HG03196 (cell line): Measurements from ENCODE around the gene HOXA11.

Source experiments
- ATAC-seq: cut with Tn5 transposase; IDR thresholded peaks from one replicate; pipeline ENCODE4 v1.9.1; 2021; ENCODE audit not compliant: unreplicated experiment

Gene HOXA11

GRCh38 chr7:27159266-27160144, 25.5 kb downstream of the HOXA11 start:
- no peak for ATAC-seq

DNA sequence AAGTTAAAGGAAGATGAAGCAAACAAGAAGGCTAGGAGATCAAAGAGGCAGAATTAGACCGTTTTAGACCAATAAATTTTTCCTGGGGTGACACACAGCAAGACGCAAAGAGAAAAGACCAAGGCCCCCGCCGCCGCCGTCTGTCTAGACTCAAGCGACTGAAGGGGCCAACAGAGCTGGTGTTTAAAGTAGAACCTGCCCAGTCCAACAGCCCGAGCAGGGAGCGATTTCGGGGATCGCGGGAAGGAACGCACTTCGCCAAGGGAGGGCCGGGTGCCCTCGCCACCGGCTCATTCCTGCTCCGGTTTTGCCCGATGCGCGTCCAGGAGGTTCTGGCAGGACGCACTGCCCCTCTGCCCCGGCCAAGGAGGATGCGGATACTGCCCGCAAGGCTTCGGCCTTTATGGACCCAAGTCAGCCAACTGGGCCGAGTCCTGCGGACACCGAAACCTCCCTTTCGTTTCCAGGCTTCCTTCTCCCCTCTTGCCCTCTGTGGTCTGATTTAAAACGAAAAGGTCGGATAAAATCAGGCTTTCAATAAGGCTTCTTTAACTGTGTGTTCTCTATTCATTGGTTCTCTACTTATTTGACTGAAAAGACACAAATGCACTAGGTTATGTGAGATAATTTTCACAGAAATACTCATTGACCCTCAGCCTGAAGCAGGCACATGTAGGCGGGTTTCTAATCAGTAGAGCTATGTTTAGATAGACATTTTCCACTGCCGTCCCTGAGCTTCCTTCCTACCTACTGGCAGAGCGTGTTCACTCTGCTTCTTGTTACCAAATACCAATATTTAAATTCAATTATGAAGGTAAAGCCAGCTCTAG, 26.4 kb downstream of the HOXA11 start:
- ATAC-seq = no peak

- ATAC-seq = no peak
These were observed 27.2 kb downstream of the HOXA11 start for GRCh38 chr7:27157702-27158431.

DNA sequence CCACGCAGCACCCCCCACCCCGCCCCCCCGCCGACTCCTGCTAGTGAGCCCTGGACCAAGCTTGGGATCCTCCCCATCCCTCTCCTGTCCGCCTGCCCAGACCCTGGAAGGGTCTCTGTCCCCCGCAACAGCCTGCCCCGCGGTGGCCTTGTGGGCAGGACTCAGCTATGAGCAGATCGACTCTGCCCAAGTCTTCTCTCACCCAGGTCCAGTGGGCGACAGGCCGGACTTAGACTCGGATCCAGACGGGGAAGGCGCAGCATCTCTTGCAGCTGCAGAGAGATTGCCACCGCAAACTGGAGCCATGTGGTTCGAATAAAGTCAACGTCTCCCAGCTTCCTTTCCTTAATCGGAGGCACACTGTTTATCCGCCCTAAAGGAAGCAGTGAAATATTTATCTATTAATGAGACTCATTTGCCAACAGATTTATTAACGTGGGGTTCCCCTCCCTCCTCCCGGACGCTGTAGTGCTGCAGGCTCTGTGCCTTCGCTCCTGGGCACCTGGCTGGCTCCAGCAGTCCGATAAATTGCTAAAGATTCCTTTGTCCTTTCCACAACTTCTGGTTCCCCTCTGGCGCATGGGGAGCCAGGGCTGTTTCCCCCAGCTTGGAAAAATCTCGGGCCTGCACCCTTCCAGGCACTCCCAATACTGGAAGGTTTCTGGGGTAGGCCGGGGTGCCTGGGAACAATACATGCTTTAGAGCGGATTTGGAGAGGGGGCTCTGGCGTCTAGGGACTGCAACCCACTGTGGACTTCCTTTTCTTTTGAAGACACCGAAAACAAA, 27.9 kb downstream of the HOXA11 start:
- no peak for ATAC-seq

GRCh38 chr7:27156508-27156898, 28.5 kb downstream of the HOXA11 start, which contains the start of gene HOXA7:
Gene HOXA7 (minus strand): TSS chr7:27156675. CDS start chr7:27156545, 130 bp downstream.
- ATAC-seq = no peak

DNA sequence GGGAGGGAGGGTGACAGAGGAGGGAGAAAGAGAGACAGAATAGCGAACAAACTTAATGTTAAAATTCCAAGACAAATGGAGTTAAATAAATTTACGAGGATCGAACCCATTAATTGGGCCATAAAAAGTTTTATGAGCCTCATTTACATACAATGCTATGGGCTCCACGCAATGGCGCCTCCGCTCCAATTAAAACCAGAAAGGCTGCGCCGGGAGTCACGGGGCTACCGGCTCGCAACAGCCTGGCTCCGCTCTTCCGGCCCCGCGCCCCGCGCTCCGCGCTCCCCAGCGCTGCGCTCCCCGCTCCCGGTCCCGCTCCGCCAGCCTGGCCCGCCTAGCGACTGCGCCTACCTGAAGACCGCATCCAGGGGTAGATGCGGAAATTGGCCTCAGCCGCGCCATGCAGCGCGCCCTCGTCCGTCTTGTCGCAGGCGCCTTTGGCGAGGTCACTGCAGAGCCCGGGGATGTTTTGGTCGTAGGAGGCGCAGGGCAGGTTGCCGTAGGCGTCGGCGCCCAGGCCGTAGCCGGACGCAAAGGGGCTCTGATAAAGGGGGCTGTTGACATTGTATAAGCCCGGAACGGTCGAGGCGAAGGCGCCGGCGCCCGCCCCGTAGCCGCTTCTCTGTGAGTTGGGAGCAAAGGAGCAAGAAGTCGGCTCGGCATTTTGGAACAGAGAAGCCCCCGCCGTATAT, 29.1 kb downstream of the HOXA11 start:
- ATAC-seq = no peak

- no peak for ATAC-seq
These were observed 29.9 kb downstream of the HOXA11 start for GRCh38 chr7:27154901-27155815.

- ATAC-seq = no peak
These were observed 30.7 kb downstream of the HOXA11 start for GRCh38 chr7:27154369-27154768.

DNA sequence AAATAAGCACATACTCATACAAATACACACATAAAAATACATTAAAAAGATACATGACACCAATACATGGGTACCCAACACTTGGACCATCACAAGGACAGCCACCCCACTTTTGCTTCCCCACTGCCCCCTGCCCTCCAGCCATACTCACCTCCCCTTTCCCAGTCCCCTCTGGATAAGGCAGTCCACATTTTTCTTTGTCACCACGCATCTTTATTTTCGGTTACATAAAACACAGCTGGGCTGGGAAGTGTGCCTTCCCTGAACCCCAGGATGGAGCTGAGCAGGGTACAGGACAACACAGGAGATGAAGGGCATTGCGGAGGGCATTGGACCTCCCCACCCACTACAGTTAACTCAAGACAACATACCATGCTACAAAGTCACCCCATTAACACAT, 31.5 kb downstream of the HOXA11 start:
- no peak for ATAC-seq

GRCh38 chr7:27152816-27153442, 32.1 kb downstream of the HOXA11 start:
- ATAC-seq = no peak

- no peak for ATAC-seq
These were observed 32.9 kb downstream of the HOXA11 start, which contains the start of gene HOXA3 for GRCh38 chr7:27151931-27152815. Gene HOXA3 (minus strand): TSS chr7:27152583. CDS start chr7:27110640, 41,943 bp downstream.

- no peak for ATAC-seq
These were observed 33.6 kb downstream of the HOXA11 start for GRCh38 chr7:27151341-27151930.

DNA sequence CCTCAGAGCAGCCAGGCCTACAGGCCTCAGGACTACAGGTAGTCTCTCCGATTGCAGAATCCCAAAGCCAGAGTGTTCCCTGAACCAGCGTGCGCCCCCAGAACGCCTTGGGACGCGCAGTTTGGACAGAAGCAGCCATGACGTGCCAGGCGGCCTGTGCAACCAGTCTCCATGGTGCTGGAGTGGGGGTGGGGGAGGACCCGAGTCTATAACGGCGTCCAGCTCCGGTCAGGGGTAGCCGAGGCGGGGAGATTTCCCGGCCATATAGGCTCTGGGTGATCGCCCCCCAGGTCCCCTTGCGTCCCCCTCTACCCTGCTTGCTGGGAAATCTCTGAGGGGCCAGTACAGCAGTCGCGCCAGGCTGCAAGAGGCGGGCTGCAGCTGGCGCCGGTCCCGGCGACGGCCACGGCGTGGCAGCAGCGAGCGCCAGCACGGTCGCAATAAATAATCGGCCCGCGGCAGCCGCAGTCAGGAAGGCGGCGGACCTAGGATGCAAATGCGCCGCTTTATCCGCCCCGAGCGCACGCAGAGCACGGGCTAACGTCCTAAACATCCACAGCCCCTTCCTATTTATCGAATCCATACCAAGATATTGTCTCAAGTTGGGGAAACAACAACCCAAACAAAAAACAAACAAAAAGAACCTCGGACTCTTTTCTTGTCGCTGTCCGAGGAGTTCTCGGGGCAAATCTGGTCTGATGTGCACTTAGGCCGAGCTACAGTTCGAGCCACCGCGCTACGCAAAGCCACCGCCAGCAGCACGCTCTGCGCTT, 34.3 kb downstream of the HOXA11 start:
- ATAC-seq = peak; percentile 54

- ATAC-seq = no peak
These were observed 35.0 kb downstream of the HOXA11 start for GRCh38 chr7:27149842-27150567.
